Osteoblast (primary cell): Measurements from ENCODE around the gene GAL3ST2. TPM values are rescaled to one million over a fixed set of nuclear protein-coding genes. Genes with fewer than 3 reads are reported as not detected.
A peak's percentile ranks its signal among the peaks of the same experiment; 100 is the strongest.
"Not testable (repeated sequence)": the region's sequence is repeated elsewhere in the genome, so short reads cannot be mapped to it uniquely, and the experiment has no call there.

Experiments used
- DNase-seq: peaks from one replicate; pipeline ENCODE4 v3.0.0; 2011; ENCODE audit warnings: low spot score, mixed read lengths; ENCODE audit not compliant: insufficient read length; ENCODE audit errors: missing footprints
- H2AFZ ChIP-seq: 2 replicates; pipeline ENCODE4 v1.6.0; 2011; ENCODE audit warnings: mild to moderate bottlenecking, low read length
- H3K27ac ChIP-seq: 2 replicates; pipeline ENCODE4 v1.5.1; 2011; ENCODE audit warnings: mild to moderate bottlenecking, low read depth, low read length, moderate library complexity
- H3K27me3 ChIP-seq: 2 replicates; pipeline ENCODE4 v1.6.0; 2012; ENCODE audit warnings: mild to moderate bottlenecking, control low read depth, inconsistent platforms, low read length, moderate library complexity; ENCODE audit not compliant: insufficient read depth
- H3K36me3 ChIP-seq: 2 replicates; pipeline ENCODE4 v1.5.1; 2011; ENCODE audit warnings: mild to moderate bottlenecking, low read length, control low read depth, moderate library complexity; ENCODE audit not compliant: insufficient read depth
- H3K4me1 ChIP-seq: 2 replicates; pipeline ENCODE4 v1.5.1; 2011; ENCODE audit warnings: mild to moderate bottlenecking, low read length, control low read depth, moderate library complexity; ENCODE audit not compliant: insufficient read depth
- H3K4me2 ChIP-seq: 2 replicates; pipeline ENCODE4 v1.6.0; 2011; ENCODE audit warnings: mild to moderate bottlenecking, low read length; ENCODE audit not compliant: insufficient read depth
- H3K4me3 ChIP-seq: fragments of 200-600 bp; sonication (generic); 3 replicates; pipeline ENCODE4 v1.5.1; 2012; ENCODE audit warnings: mild to moderate bottlenecking, low read length, inconsistent platforms; ENCODE audit not compliant: insufficient read depth
- H3K79me2 ChIP-seq: 2 replicates; pipeline ENCODE4 v1.6.0; 2012; ENCODE audit warnings: mild to moderate bottlenecking, low read length, control low read depth, inconsistent platforms; ENCODE audit not compliant: insufficient read depth
- H3K9me3 ChIP-seq: 2 replicates; pipeline ENCODE4 v1.5.1; 2011; ENCODE audit warnings: low read depth, low read length, control low read depth
- H4K20me1 ChIP-seq: 2 replicates; pipeline ENCODE4 v1.6.0; 2012; ENCODE audit warnings: mild to moderate bottlenecking, low read length, control low read depth; ENCODE audit not compliant: insufficient read depth
- CTCF ChIP-seq: IDR thresholded peaks from 2 replicates; pipeline ENCODE4 v1.5.1; 2011; ENCODE audit warnings: mild to moderate bottlenecking, low read depth, low read length, moderate library complexity; ENCODE audit errors: extremely low read depth
- total RNA-seq: library from RNA; depleted of rRNA; stranded (reverse); fragments of >200 nt; gene quantifications from 2 replicates; pipeline ENCODE4 v1.2.3, GENCODE V29; 2012

Gene GAL3ST2
- total RNA-seq, 1 donor, result 0.36 TPM

- H3K4me3 ChIP-seq, result no peak overlapping the region
- no peaks in the 10 kb centered on the region for H4K20me1 ChIP-seq
- no peaks in the 10 kb centered on the region for H3K36me3 ChIP-seq
- H3K4me1 ChIP-seq, result no peaks in the 10 kb centered on the region
- no peak overlapping the region for H2AFZ ChIP-seq
- no peak for DNase-seq
- H3K27me3 ChIP-seq, result peaks cover 6% of the 10 kb centered on the region
- no peak overlapping the region for H3K4me2 ChIP-seq
- TF ChIP-seq CTCF, result no peak
- no peaks in the 10 kb centered on the region for H3K9me3 ChIP-seq
- H3K79me2 ChIP-seq, result no peaks in the 10 kb centered on the region
- H3K27ac ChIP-seq, result no peak overlapping the region
Measured at GRCh38 chr2:241820625-241821384, 44.2 kb downstream of the GAL3ST2 start.

GRCh38 chr2:241821460-241822263 lies 45.0 kb downstream of the GAL3ST2 start:
- Histone ChIP-seq H3K9me3 (no peaks in the 10 kb centered on the region), H3K4me3 (no peak overlapping the region), H3K4me1 (no peaks in the 10 kb centered on the region), H3K4me2 (no peak overlapping the region), H3K36me3 (no peaks in the 10 kb centered on the region), H4K20me1 (no peaks in the 10 kb centered on the region), H3K27me3 (peaks cover 6% of the 10 kb centered on the region), H3K27ac (no peak overlapping the region), H2AFZ (no peak overlapping the region), H3K79me2 (no peaks in the 10 kb centered on the region)
- TF ChIP-seq CTCF, result no peak
- no peak for DNase-seq

- DNase-seq, result no peak
- Histone ChIP-seq H3K27ac (no peak overlapping the region), H2AFZ (no peak overlapping the region), H4K20me1 (no peaks in the 10 kb centered on the region), H3K36me3 (no peaks in the 10 kb centered on the region), H3K4me1 (no peaks in the 10 kb centered on the region), H3K4me2 (no peak overlapping the region), H3K4me3 (no peak overlapping the region), H3K79me2 (no peaks in the 10 kb centered on the region), H3K27me3 (peaks cover 6% of the 10 kb centered on the region), H3K9me3 (no peaks in the 10 kb centered on the region)
- TF ChIP-seq CTCF, result no peak
Measured at GRCh38 chr2:241822264-241822623, 45.6 kb downstream of the GAL3ST2 start.

GRCh38 chr2:241823531-241824437 lies 47.2 kb downstream of the GAL3ST2 start:
- not testable (repeated sequence) for H2AFZ ChIP-seq, H3K27me3 ChIP-seq, H3K9me3 ChIP-seq, H4K20me1 ChIP-seq, H3K4me2 ChIP-seq, H3K36me3 ChIP-seq, H3K4me3 ChIP-seq, H3K79me2 ChIP-seq, H3K4me1 ChIP-seq, H3K27ac ChIP-seq
- peak; percentile 75 for DNase-seq
